ENCODE results near the gene FABP6.

The FABP6 gene

DNA sequence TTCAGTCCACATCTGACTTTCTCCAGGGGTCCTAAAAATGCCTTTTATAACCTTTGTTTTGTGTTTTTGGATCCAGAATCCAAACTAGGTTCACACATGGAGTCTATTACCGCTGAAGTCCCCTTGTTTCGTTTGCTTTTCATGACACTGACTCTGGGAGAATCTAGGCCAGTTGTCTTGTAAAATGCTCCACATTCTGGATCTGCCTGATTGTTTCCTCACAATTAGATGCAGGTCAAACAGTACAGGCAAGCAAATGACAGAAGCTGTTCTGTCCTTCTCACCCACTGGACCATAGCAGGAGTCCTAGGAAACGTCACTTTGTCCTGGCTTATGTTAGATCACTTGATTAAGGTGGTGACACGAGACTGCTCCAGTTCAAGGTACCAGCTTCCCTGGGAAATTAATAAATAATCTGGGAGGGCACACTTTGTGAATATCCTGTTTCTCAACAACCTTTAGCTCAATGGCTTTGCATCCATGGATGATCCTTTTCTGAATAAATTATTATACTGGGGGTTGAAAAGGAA is 34.1 kb downstream of the FABP6 start:
- DNase-seq = no peak

DNA sequence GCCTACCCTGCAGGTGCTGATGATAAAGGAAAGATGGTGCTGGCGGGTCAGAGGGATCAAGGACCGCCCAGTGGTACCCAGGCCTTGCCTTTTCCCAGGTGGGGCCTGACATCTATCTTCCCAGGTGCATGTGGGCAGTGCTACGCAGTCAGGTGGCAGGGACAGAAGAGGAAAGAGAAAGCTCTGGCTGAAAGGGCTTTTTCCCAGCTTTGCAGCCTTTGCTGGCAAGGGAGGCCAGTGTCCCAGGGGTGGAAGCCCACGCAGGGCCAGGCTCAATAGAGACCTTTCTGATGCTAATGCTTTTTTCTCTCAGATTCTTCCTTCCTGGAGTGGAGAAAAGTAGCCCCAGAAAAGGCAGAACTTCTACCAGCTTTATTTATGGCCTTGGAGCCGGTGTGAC is 36.7 kb downstream of the FABP6 start:
- no peak for DNase-seq

DNA sequence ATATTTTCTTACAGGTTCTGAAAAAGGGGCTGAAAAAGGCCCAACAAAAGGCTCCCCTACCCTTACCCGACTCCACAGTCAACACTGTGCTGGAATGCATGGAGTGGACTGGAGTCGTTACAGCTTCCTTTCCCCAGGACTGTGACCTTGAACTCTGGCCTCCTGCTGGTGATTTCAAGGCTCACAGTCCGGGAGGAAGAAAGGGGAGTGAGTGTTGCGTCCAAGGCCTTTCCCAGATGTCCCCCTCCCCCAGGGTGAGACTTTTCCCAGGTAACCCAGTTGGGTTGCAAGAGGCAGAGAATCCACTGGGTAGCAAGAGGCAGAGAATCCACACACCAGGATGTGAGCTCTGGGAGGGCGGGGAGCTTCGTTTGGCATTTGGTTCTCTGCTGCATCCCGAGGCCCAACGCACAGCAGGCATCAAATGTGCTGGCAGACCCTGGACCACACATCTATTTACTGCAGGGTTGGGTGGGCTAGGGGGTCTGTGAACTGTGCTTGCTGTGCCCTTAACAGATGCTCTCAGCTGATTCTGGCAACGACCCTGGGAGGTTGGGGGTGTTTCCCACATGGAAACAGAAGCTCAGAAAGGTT is 37.5 kb downstream of the FABP6 start:
- DNase-seq = no peak

DNA sequence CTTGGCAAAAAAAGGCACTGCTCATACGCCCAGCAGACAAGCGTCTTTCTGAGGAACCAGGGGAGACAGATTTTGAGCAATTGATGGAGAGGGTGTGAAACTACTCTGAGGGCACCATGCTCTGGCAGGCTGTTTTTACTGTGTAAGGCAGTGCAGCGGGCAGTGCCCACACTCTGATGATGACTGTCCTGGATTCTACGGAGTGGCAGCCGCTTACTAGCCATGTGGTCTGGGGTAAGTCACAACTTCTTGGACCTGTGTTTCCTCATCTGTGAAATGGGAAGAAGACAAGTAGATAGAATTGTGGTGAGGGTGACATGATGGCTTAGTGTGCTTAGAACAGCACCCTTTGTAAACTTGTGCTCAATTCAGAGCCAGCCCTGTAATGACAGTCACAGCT is 38.8 kb downstream of the FABP6 start:
- DNase-seq = no peak

DNA sequence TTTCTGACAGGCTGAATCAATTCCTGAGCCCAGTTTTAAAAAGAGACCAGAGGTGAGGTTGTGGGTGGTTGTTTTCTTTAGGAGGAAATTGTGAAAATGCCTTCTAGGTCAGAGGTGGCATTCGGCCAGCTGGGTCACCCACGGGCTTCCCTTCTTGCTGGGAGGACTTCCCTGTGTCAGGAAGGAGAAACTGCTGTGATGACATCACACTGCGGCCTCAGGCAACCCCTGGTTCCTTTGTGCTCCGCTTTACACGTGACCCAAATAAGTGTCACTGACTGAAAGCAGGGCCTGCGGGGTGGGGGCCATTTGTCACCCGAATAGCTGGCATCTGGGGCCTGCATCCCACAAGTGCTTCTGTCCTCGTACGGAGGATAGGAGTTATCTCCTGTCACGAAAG is 39.7 kb downstream of the FABP6 start:
- no peak for DNase-seq

DNA sequence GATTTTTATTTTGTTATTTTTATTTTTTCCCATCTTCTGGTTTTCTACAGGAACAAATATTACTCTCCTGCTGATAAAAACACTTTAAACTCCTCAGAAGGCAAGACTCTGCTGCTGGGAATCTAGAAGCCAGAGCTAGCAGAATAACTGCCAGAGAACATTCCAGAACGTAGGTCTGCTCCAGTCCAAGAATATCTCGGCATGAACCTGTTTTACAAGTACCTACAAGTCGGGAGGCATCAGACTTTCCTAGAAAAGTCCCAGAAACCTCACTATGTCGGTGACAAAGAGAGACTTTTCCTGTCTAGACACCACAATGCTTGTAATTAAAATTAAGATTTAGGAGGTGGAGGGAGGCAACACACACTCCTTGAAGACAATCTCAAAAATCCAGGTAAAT is 41.4 kb downstream of the FABP6 start:
- no peak for DNase-seq

DNA sequence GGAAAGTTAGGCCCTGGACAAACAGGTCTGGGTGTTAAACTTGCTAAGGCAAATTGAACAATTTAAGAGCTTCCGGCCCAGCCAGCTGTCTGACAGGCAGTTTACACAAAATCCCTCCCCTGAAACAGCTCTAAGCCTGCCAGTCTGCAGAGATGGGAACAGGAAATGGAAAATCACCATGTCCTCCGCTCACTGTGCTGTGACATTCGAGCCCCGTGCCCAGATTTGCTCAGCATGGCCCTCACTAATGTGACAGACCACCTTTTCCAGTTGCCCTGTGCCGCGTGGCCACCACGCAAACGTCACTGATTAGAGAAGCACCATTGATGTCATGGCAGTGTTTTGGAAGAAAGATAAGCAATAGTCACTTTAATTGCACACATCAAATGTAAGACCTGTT is 42.1 kb downstream of the FABP6 start:
- no peak for DNase-seq

DNA sequence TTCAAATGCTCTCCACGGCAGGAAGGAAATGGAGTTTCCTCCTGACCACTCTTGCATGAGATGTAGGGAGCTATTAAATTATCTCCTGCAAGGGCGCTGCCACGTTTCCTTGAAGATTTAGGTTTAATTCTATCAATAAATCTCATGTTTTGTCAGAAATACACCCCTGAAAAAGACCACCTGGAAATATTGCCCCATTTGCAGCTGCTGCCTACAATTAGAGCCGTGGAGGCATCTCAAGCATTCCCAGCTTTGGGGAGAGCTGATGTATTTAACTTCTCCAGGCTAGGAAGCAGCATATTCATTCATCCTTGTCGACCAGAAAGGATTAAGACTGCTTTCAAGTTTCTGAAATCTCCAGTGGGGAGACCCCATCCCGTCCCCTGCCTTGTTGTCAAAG is 42.5 kb downstream of the FABP6 start:
- no peak for DNase-seq

DNA sequence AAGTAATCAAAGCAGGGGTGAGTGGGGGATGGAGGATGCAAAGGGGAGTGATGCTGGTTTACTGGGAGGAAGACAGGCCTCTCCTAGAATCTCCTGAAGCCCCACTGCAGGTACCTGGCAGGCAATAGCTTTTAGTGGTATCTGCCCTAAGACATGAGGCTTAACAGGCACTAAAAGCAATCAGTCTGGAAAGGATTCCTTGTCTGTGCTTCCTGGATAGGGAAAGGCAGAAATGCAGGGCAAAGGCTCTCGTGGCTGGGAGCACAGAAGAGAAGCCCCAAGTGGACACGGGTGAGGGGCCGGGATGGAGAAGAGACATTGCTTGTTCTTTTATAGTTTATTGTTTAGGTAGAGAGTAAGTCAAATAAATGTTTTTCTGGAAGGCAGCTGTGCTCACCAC is 43.0 kb downstream of the FABP6 start:
- no peak for DNase-seq

DNA sequence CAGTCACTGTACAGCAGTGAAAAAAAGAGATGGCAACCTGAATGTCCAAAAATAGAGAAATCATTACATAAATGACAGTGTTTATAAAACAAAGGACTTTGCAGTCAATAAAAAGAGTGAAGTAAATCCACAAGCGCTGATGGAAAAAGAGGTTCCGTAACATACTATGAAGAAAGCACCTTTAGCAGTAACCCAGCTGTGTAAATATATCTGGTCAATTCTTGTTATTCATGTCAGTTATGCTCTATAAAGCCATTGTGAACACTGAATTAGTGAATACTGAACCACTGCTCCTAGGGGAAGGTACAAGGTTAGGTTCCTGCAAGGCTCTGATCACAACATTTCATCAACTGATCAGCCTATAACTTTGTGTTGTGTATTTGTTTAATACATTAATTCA is 43.6 kb downstream of the FABP6 start:
- no peak for DNase-seq

DNA sequence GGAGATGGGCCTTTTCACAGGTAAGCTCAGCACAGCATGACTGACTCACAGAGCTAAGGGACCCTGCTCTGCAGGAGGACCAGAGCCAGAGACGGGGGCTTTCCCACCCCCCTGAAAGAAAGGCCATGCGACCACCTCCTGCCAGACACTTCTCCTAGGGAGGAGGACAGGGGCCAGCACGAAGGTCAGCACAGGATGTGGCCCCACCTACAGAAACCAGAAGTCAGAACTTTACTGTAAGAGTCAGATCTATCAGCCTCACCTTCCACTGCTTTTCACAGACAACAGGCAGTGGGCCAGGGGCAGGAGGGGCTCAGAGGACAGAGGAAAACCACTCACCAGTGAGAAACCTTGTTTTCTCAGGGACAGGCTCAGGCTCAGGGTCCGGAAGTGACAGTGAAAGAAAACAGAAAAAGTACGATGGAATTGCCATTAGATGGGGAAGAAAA is 45.2 kb downstream of the FABP6 start:
- no peak for DNase-seq

DNA sequence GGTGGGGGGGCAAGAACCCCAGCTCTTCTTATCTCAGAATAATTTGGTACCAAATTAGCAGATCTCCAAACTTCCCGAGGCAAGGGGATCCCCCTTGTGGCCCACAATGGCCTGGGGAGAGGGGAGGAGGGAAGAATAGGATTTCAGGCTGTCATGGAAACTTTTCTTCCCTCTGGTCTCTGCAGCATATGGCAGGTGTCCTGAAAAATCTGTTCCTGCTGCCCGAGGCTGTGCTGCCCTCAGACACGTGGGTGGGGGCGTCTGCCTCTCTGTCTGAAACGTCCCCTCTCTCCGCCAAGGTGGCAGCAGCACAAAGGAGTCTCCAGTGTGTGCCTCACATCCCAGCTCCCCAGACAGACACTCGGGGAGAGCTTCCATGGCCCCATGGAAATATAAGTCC is 49.0 kb downstream of the FABP6 start:
- DNase-seq = no peak

DNA sequence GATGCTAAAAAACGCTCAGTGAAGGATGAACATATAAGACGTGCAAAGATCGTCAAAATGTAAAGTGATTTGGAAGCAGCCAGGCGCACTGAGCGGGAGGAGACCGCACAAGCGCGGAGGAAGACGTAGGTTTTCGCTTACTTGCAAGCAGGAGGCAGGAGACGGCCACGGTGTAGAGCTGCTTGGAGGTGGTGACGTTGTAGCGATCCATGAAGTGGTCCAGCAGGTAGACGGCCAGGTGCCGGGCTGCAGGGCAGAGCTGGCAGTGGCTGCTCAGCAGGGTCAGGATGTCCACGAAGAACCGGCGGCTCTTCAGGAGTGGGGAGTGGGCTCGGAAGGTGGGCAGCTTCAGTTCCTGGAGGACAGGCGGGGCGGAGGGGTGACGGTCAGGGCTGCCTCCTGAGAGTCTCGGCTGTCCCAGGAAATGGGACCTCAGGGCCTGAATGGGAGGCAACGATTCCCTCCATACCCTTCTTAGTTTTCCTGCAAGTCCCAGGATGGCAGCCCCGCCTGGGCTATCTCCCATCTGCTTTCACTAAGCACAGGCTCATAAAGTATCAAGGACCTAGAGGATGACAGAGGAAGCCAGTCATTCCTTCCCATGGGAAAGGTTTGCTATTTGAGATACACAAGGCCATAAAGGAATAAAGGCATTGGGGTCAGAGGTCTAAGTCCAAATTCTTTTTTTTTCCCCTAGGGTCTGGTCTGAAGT is 51.2 kb downstream of the FABP6 start:
- no peak for DNase-seq

DNA sequence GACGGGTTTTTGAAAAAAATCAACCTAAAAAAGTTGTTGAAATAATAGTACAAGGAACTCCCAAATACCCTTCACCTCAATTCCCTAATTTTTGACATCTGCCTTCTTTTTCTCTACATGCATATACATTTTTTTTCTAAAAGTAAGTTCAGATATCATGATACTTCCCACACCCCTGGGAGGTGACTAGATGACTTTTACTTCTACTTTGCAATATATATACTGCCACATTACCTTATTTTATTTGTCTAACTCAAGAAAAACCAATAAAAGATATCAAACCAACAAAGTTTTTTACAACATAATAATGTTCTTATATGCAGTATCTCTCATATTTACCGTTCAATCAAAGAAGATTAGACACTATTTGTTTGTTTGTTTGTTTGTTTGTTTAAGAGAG is 52.0 kb downstream of the FABP6 start:
- no peak for DNase-seq

DNA sequence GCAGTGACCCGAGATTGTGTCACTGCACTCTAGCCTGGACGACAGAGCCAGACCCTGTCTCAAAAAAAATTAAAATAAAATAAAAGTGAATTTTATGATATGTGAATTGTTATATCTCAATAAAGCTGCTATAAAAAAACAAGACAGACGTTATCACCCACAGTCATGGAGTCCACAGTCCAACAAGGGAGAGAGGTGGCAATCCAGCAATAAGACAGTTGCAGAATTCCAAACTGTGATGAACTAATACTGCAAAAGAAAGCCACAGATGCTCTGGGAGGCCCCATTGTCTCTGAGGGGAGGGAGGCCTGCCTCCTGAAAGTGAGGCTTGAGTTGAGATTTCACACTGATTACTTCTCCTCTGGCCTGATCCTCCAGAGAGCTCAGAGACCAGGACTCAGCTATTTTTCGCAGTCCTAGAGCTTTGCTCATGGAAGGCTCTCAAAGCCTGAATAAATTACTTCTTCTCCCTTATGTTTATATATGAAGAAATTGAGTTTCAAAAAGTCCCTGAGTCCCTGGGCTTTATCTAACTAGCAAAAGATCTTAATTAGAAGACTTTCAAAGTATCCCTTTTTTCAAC is 55.1 kb downstream of the FABP6 start:
- DNase-seq = no peak

DNA sequence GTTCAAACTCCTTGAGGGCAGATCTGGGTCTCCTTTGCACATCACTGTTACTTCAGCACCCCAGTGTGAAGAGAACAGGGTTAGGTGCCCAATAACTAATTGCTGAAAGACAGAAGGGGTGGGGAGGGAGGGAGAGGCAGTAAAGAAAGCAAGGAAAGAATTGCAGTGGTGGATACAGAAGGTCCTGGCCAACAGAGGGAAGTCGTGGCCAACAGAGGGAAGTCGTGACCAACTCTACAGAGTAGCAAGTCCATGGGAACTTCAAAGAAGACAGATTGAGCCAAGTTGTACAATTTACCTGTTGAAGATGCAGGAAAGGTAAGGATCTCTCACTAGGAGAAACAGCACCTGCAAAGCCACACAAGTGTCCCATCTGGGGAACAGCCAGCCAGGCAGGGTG is 56.0 kb downstream of the FABP6 start:
- no peak for DNase-seq

DNA sequence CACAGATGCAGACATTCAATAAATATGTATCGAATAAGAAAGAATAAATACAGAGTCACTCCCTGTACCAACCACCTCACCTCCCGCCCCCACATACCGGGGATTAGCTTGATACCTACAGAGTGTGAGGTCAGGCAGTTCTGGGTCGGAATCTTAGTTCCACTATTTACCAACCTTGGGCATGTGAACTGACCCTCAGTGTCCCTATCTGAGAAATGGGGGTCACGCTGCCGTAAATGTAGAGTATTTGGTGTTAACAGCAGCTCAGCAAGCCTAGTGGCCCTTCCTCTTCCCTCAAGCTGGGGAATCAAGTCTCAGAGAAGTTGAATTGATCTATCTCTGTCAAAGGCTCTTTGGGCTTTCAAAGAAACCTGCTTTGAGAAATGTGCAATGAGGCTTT is 57.6 kb downstream of the FABP6 start:
- no peak for DNase-seq

DNA sequence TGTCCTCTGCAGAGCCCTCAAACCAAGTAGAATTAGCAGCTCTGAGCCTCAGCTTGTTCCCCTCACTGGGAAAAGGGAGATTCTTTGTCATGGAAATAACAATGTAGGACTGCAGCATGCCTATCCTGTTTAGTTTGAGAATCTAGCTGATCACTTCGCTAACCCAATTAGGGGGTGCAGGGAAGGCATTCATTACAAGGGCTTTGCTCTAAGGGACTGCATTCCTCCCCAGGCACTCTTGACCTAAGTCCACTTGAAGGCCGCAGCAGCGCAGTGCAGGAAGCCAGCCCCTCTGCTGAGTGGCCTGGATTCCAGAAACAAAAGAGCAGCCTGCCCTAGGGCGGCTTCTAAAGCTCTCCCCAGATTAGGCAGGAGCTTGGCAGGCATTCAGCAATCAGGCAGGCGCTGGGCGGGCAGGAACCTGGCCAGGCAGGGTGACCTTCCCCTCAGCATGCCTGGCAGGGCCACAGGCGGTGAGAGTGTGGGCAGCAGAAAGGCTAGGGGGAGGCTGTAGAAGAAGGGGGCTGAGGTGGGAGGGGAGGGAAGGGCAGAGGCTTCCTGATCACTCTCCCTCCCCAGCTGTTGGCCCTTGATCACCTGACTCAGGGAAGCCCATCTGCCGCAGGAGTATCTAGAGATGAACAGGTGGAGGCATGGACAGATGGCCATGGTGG is 58.2 kb downstream of the FABP6 start:
- DNase-seq = no peak
